Tibial nerve (tissue), 4 donors: Measurements from ENCODE around the gene CNOT10. TPM values are rescaled to one million over a fixed set of nuclear protein-coding genes. Genes with fewer than 3 reads are reported as not detected.

Experiments used
- DNase-seq, 2 donors: peaks; one replicate each; pipeline ENCODE4 v3.0.0-alpha.2; 2019; ENCODE audit warnings: low spot score in 2 of 2
- H3K27ac ChIP-seq, 4 donors: fragments of 200-600 bp; sonication (generic) in 3 of 4; one replicate each; pipeline ENCODE4 v1.5.1; 2017 to 2019; ENCODE audit warnings: mild to moderate bottlenecking in 1 of 4
- H3K27me3 ChIP-seq, 2 donors: fragments of 200-600 bp; sonication (generic) in 1 of 2; one replicate each; pipeline versions ENCODE4 v1.5.1 to v1.6.0; 2017 to 2019
- H3K36me3 ChIP-seq, 3 donors: fragments of 200-600 bp; sonication (generic); one replicate each; pipeline ENCODE4 v1.5.1; 2018 to 2019
- H3K4me1 ChIP-seq, 4 donors: fragments of 200-600 bp; sonication (generic) in 3 of 4; one replicate each; pipeline ENCODE4 v1.5.1; 2017 to 2019
- H3K4me3 ChIP-seq, 4 donors: fragments of 200-600 bp; sonication (generic) in 3 of 4; one replicate each; pipeline ENCODE4 v1.5.1; 2017 to 2019; ENCODE audit warnings: mild to moderate bottlenecking in 1 of 4, moderate library complexity in 1 of 4
- H3K9me3 ChIP-seq, 4 donors: fragments of 200-600 bp; sonication (generic) in 3 of 4; one replicate each; pipeline ENCODE4 v1.5.1; 2017 to 2019
- EP300 ChIP-seq, 2 donors: sonication (generic); formaldehyde crosslinking; IDR thresholded peaks; one replicate each; pipeline ENCODE4 v1.6.1; 2017; ENCODE audit warnings: antibody characterized with exemption in 2 of 2, mild to moderate bottlenecking in 1 of 2
- POLR2A ChIP-seq, 2 donors: fragments of 450-650 bp; IDR thresholded peaks; one replicate each; pipeline ENCODE4 v1.6.1; 2017; ENCODE audit warnings: antibody characterized with exemption in 2 of 2, mild to moderate bottlenecking in 2 of 2, moderate library complexity in 2 of 2
- WGBS, 2 donors: methylation state at CpG; one replicate each; pipeline ENCODE4 v1.1.5; 2018; 5-methylcytosine and 5-hydroxymethylcytosine counted together
- total RNA-seq, 4 donors: library from RNA; depleted of rRNA; stranded (reverse); fragments of >200 nt; gene quantifications; one replicate each; pipeline ENCODE4 v1.1.0, GENCODE V29; 2016
- TF ChIP-seq, protein P1 (sequence below), 5 experiments: fragments of 200-600 bp in 3 of 5; fragments of 450-650 bp in 2 of 5; sonication (generic) in 3 of 5; IDR thresholded peaks; one replicate each; pipeline ENCODE4 v1.5.1; 2016 to 2019; ENCODE audit warnings: antibody characterized with exemption in 5 of 5, mild to moderate bottlenecking in 3 of 5, moderate library complexity in 2 of 5

The CNOT10 gene
- total RNA-seq, 4 donors from 2014 or later, result 19.4 to 27.9 (median 22.0) TPM

GRCh38 chr3:32820430-32820829 is 135.4 kb downstream of the CNOT10 start:
- Histone ChIP-seq H3K27ac (no peak overlapping the region), H3K36me3 (no peaks in the 10 kb centered on the region), H3K27me3 (peaks cover 2 to 69% of the 10 kb centered on the region in 2 donors), H3K4me1 (peaks cover 0 to 37% (median 7%) of the 10 kb centered on the region in 4 donors), H3K9me3 (no peaks in the 10 kb centered on the region), H3K4me3 (no peak overlapping the region)
- no peak for DNase-seq
- WGBS, 2 donors, result 90 to 91% methylated on average over 2 of the region's 2 CpGs
- no peak for TF ChIP-seq POLR2A (IDR thresholded peaks at IDR 0.05)
- TF ChIP-seq, protein P1, sequence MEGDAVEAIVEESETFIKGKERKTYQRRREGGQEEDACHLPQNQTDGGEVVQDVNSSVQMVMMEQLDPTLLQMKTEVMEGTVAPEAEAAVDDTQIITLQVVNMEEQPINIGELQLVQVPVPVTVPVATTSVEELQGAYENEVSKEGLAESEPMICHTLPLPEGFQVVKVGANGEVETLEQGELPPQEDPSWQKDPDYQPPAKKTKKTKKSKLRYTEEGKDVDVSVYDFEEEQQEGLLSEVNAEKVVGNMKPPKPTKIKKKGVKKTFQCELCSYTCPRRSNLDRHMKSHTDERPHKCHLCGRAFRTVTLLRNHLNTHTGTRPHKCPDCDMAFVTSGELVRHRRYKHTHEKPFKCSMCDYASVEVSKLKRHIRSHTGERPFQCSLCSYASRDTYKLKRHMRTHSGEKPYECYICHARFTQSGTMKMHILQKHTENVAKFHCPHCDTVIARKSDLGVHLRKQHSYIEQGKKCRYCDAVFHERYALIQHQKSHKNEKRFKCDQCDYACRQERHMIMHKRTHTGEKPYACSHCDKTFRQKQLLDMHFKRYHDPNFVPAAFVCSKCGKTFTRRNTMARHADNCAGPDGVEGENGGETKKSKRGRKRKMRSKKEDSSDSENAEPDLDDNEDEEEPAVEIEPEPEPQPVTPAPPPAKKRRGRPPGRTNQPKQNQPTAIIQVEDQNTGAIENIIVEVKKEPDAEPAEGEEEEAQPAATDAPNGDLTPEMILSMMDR (IDR thresholded peaks at IDR 0.05), result no peak
- TF ChIP-seq EP300 (IDR thresholded peaks at IDR 0.05), result no peak

GRCh38 chr3:32820971-32821685 is 136.1 kb downstream of the CNOT10 start:
- no peak overlapping the region for H3K4me3 ChIP-seq
- no peaks in the 10 kb centered on the region for H3K36me3 ChIP-seq
- peaks cover 2 to 64% of the 10 kb centered on the region in 2 donors for H3K27me3 ChIP-seq
- TF ChIP-seq, protein P1 (IDR thresholded peaks at IDR 0.05), result no peak
- no peak for TF ChIP-seq EP300 (IDR thresholded peaks at IDR 0.05)
- no peak for TF ChIP-seq POLR2A (IDR thresholded peaks at IDR 0.05)
- no peaks in the 10 kb centered on the region for H3K9me3 ChIP-seq
- no peak for DNase-seq
- 64 to 70% methylated on average over 12 of the region's 12 CpGs for WGBS, 2 donors
- H3K27ac ChIP-seq, result no peak overlapping the region
- H3K4me1 ChIP-seq, result peaks cover 0 to 34% (median 7%) of the 10 kb centered on the region in 4 donors

DNA sequence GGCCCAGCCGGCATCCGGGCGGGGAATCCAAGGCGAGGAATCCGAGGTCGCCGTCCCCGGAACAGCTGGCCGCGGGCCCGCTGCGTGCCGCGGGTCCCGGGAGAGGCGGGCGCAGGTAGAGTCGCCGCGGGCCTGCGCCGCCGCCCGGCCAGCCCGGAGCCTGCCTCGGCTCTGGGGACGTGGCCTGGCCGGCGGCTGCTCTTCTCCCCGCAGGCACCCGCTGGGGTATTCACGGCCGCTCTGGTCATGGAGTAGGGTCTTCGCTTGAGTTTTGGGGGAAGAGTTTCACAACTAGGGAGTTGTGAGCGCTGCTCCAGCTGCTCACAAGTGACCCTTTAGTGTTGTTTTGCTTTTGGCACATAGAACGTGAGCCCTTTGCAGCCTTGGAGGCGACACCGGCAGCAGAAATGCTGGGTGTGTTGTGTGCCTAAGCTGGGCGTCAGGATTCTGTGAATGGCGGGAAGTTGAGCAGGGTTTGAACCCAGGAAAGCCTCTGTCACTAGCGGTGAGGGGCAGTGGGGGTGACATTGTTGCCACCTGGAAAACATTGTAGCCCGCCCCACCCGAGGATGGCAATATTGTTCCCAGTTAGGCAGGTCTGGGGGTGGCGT is 136.8 kb downstream of the CNOT10 start:
- 23 to 58% methylated on average over 17 to 33 of the region's 44 CpGs for WGBS, 2 donors
- H3K36me3 ChIP-seq, result no peaks in the 10 kb centered on the region
- H3K9me3 ChIP-seq, result no peaks in the 10 kb centered on the region
- H3K27me3 ChIP-seq, result peaks cover 2 to 57% of the 10 kb centered on the region in 2 donors
- H3K4me1 ChIP-seq, result peaks cover 0 to 28% (median 4%) of the 10 kb centered on the region in 4 donors
- H3K4me3 ChIP-seq, result no peak overlapping the region
- no peak for DNase-seq
- no peak overlapping the region for H3K27ac ChIP-seq
- TF ChIP-seq POLR2A (IDR thresholded peaks at IDR 0.05), result no peak

GRCh38 chr3:32822609-32823498 is 137.9 kb downstream of the CNOT10 start:
- H3K27me3 ChIP-seq, result peaks cover under 1 to 50% of the 10 kb centered on the region in 2 donors
- H3K4me3 ChIP-seq, result no peak overlapping the region
- H3K4me1 ChIP-seq, result peaks cover 0 to 17% (median under 1%) of the 10 kb centered on the region in 4 donors
- TF ChIP-seq POLR2A (IDR thresholded peaks at IDR 0.05) (no peak), EP300 (IDR thresholded peaks at IDR 0.05) (no peak)
- TF ChIP-seq, protein P1 (IDR thresholded peaks at IDR 0.05), result no peak
- no peaks in the 10 kb centered on the region for H3K9me3 ChIP-seq
- no peak overlapping the region for H3K27ac ChIP-seq
- no peak for DNase-seq
- 88 to 91% methylated on average over 5 of the region's 5 CpGs for WGBS, 2 donors
- H3K36me3 ChIP-seq, result no peaks in the 10 kb centered on the region

Other genes starting within 250 kb of the CNOT10 start
- 10 to 100 TPM; 67.8 to 73.3 (median 70.6) TPM for gene CMTM6, start 182.3 kb upstream of the CNOT10 start, total RNA-seq
- 10 to 100 TPM; 19.0 to 39.6 (median 23.9) TPM for gene DYNC1LI1, start 114.3 kb upstream of the CNOT10 start, total RNA-seq
- under 1 TPM; under 0.01 to 0.59 (median 0.32) TPM for gene TRIM71, start 132.8 kb downstream of the CNOT10 start, total RNA-seq